ENCODE data around the gene STARD13.
"Not testable (repeated sequence)": the region's sequence is repeated elsewhere in the genome, so short reads cannot be mapped to it uniquely, and the experiment has no call there.

The STARD13 gene

DNA sequence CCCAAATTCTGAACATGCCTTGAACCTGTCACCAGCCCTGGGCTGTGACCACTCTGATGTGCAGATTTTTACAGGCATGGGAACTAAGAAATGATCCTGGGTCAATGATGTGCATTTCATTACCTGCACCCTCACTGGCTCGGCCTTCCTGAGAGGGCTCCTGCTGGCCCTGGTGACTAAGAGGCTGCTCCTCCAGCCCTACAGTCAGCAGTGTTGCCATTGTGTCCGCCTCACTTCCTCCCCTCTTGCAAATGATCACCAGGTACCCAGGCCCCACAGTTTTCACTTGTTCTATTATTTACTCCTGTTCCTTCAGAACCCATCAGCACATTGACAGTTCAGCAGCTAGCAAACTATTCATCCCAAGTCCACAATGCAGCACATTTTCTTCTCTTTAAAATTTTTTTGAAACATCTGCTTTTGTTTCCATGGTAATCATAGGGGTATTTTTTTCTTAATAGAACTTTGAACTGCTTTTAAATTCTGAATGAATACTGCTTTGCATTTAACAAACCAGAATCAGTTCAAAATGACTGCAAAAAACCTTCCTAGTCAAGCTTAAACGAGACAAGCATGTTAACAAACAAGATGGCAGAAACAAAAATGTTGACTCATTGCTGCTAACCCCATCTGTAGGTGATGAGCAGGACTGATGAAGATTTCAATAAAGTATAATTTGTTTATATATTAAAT, 29.3 kb downstream of the STARD13 start:
- no peak for DNase-seq

- DNase-seq, result no peak
These were observed 33.4 kb downstream of the STARD13 start for GRCh38 chr13:33252135-33252534.

DNA sequence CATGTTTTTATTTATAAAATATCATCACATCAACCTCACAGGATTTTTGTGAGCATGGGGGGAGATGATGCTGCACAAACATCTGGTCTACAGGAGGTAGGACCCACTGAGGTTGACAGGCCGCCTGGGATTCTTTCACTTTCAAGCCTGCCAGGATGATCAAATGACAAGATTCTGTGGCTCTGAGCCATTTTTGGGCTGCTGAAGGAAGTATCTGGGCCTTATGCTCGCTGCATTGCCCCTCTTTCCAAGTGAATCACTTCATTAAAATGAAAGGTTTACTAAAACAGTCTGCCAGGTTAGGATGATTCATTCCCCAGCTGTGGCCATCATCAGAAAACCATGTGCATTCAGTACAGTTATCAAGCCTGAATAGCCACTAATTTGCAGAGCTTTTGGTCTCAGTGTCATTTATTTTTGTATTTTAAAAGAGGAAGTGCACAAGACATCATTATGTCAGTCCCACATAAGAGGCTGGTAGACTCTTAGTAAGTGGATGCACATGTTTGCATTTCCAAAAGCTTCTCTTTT, 34.4 kb downstream of the STARD13 start:
- no peak for DNase-seq

GRCh38 chr13:33250609-33251008, 34.9 kb downstream of the STARD13 start:
- DNase-seq, result no peak

DNA sequence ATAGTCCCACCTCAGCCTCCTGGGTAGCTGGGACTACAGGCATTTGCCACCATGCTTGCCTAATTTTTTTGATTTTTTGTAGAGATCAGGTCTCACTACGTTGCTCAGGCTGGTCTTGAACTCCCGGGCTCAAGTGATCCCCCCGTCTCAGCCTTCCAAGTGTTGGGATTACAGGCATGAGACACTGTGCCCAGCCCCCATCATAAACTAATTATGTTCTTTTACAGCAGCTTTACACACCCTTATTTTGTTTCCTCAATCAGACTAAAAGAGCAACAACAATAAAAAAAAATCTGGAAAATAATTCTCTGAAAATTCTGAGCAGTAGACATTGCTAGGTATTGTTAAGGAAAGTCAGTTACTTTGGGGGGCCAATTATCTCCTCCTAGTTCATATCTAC, 35.7 kb downstream of the STARD13 start:
- DNase-seq, result no peak

- DNase-seq, result no peak
These were observed 36.5 kb downstream of the STARD13 start for GRCh38 chr13:33249066-33249465.

DNA sequence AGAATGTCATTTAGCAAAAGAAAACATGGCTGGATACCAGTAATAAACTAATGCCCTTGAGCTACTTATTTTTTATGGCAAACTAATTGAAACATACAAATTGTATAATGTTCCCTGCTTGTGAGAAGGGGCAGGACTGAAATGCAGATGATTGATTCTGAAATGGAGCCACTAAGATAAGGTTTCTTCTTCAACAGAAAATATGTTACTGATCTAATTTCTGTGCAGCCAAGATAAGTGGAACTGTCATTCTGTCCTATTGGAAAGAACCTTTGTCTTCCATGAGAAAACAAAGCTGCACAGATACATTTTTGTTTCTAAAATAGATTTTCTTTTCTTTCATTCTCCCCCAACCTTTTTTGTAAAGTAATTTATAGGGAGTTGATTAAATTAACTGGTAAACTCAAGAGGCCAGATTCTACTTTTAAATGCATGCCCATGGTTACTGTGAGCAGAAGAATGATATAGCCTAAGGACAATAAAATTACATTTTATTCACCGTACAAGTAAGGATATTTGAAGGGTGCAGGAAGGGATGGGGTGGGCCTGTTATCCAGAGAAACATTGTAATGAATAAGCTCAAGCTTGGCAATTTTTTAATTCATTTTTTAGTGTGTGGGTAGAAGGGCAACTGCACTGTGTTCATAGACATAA, 39.9 kb downstream of the STARD13 start:
- DNase-seq, result no peak

- DNase-seq, result no peak
These were observed 40.7 kb downstream of the STARD13 start for GRCh38 chr13:33244907-33245287.

GRCh38 chr13:33244210-33244906, 41.2 kb downstream of the STARD13 start:
- DNase-seq, result no peak

DNA sequence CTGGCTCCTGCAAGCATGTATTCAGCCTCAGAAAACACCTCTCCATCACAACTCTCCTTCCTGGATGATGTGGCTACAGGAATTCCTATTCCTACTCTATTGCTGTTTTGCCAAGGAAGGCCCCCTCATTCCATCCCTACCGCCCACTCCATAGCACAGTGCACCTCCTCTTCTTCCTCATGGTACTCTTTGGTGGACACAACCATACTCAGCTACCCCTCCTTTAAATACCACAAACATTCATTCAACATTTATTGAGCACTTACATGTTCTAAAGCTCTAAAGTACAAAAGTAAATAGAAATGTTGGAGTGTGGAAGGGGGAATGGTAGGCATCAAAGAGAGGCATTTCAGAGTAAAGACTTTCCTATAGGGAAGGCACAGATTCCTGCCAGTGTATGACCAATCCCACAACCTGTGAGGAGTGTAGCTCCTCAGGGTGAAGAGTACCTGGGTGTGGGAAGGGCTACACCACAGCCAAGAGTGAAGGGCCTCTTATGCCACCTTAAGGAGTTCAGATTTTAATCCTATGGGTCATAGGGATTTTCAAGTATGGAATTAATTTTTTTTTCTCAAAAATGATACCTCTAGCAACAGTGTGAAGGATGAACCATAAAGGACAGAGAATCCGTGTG, 42.5 kb downstream of the STARD13 start:
- no peak for DNase-seq

GRCh38 chr13:33242372-33242771, 43.2 kb downstream of the STARD13 start:
- not testable (repeated sequence) for DNase-seq

GRCh38 chr13:33236021-33236420, 49.5 kb downstream of the STARD13 start:
- no peak for DNase-seq

GRCh38 chr13:33235564-33235963, 50.0 kb downstream of the STARD13 start:
- DNase-seq, result no peak

- no peak for DNase-seq
These were observed 50.5 kb downstream of the STARD13 start for GRCh38 chr13:33235078-33235477.

GRCh38 chr13:33233547-33233946, 52.0 kb downstream of the STARD13 start:
- no peak for DNase-seq

- DNase-seq, result no peak
These were observed 52.7 kb downstream of the STARD13 start for GRCh38 chr13:33232883-33233282.

- no peak for DNase-seq
These were observed 54.2 kb downstream of the STARD13 start for GRCh38 chr13:33231339-33231738.

DNA sequence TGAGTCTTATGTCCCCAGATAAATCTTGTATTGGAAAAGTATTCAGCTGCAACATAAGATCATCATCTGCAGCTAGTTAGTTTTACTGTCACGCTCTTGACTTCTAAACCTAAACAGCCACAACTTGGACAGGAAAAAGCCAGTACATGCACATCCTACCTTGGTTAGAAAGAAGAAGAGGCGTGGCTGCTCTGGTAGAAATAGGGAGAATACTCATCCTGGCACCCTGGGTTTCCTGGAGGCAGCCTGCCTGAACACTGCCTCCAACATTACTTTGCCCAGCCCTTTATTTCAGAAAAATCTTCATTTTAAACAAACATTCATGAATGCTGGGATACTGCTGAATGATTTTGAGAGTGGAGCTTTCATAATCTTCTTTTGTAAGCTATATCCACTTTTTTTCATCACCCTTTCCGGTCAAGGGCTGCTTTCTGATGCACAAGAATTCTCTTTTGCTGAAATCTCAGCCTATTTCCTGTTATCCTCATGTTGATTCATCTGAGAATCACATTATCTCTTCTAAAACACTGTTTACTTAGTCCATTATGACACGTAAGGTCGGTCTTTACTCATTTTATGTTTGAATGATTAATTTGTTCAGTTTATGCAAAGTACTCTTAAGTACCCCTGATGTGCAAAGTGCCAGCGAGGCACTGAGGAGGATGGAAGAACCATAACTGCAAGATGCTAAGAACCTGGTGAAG, 55.2 kb downstream of the STARD13 start:
- DNase-seq, result no peak

GRCh38 chr13:33229446-33230177, 55.9 kb downstream of the STARD13 start:
- DNase-seq, result no peak

DNA sequence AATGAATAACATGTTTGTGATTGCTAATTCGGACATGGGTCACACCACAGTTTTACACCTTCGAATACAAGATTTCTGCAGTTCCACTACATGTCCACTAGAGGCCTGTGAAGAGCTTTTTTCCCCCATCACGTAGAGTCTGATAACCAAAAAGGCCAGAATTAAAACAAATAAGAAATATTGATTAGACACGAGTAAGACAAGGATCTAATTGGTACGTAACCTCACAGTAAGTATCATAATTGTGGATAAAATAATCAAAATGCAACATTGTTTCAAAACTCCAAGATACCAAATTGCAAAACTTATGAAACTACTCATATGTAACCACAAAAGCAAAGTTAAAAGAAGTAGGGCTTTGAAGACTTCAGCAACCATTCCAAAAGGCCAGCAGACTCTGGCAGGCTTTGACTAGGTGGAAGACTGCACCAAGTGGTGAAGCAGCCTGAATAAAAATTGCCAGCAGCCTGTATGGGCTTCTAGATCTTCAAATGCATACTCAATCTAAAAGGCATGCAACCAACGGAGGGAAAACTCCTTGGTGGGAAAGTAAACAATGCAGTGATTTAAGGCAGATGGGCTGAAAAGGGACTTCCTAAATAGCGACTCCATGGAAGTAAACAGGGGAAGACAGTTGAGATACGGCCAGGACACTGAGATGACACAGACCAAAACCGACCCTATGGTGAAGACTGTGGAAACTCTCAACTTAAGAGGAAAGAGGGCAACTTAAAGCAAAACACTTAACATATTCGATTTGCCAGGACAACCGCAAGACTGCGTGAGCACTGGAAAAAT, 56.7 kb downstream of the STARD13 start:
- peak in 2 of 5 experiments; percentile 1 to 50 for DNase-seq

Measured in T-helper 2 cell (primary cell).